K562 (cell line): ENCODE measurements around the gene LCTL. TPM values are rescaled to one million over a fixed set of nuclear protein-coding genes. Genes with fewer than 3 reads are reported as not detected.

Experiments
- CCNT2 ChIP-seq: IDR thresholded peaks from 2 replicates; pipeline ENCODE4 v1.6.1; 2011; ENCODE audit warnings: borderline replicate concordance, low read depth, mild to moderate bottlenecking, moderate library complexity, mixed read lengths, low read length; ENCODE audit not compliant: insufficient read length; ENCODE audit errors: extremely low read depth
- HEY1 ChIP-seq: fragments of 250-450 bp; sonication (Bioruptor Pico); IDR thresholded peaks from 2 replicates; pipeline ENCODE4 v1.5.0; 2020; ENCODE audit warnings: mild to moderate bottlenecking, moderate library complexity, borderline replicate concordance
- IFI16 ChIP-seq: fragments of 250-450 bp; sonication (Bioruptor Pico); IDR thresholded peaks from 2 replicates; pipeline ENCODE4 v2.1.2; 2022; ENCODE audit warnings: mild to moderate bottlenecking, inconsistent platforms
- MLLT1 ChIP-seq, 2 experiments: fragments of 450-650 bp; IDR thresholded peaks; 2 replicates each; pipeline ENCODE4 v1.6.1; 2016
- NCOA1 ChIP-seq: fragments of 450-650 bp; IDR thresholded peaks from 2 replicates; pipeline ENCODE4 v1.6.1; 2016; ENCODE audit warnings: low read depth
- PBX2 ChIP-seq, 2 experiments: IDR thresholded peaks in 1 of 2; conservative IDR thresholded peaks in 1 of 2; 2 replicates each; pipeline ENCODE4 v1.6.1; 2016; ENCODE audit warnings: low read depth in 2 of 2, mild to moderate bottlenecking in 1 of 2, missing compliant biosample characterization in 1 of 2, missing genetic modification characterization in 1 of 2, moderate library complexity in 1 of 2
- WHSC1 ChIP-seq: IDR thresholded peaks from one replicate; pipeline ENCODE4 v1.6.1; 2012; ENCODE audit warnings: low read length, control low read depth, inconsistent platforms
- ZBED1 ChIP-seq: IDR thresholded peaks from 2 replicates; pipeline ENCODE4 v1.6.1; 2014
- polyA plus RNA-seq, 8 experiments: library from polyadenylated mRNA; depleted of rRNA in 4 of 8; stranded (reverse) in 5 of 8; unstranded in 3 of 8; fragments of >200 nt; fragmentation: Nextera tagmentation in 2 of 8; fragmentation: Illumina TruSeq in 1 of 8; extraction: Ambion mirVana in 2 of 8; extraction: Trizol in 1 of 8; gene quantifications; 2 replicates each; pipeline versions ENCODE4 v1.2.1 to v1.2.3, GENCODE V29; 2011 to 2014; ENCODE audit warnings: inconsistent platforms in 1 of 8, missing spikeins in 1 of 8
- total RNA-seq, 7 experiments: library from RNA; depleted of rRNA in 6 of 7; stranded (reverse); fragments of >200 nt in 6 of 7; fragmentation: Illumina TruSeq in 2 of 7; extraction: Trizol in 2 of 7; gene quantifications; 2 replicates each; pipeline versions ENCODE4 v1.2.1 to v1.2.3, GENCODE V29; 2011 to 2021; ENCODE audit warnings: low replicate concordance in 1 of 7

Gene LCTL
- total and polyA plus RNA-seq, 9 of the 15 experiments (the other 6 are each of a cell fraction or from before 2014, with no cell fraction given) = 0.08 to 0.31 (median 0.17) TPM; not detected in 6

- TF ChIP-seq PBX2 (CRISPR knock-in tag; IDR thresholded peaks at IDR 0.05; ENCODE audit: low read depth) = no peak
- TF ChIP-seq PBX2 (tag; conservative IDR thresholded peaks at IDR 0.05; ENCODE audit: low read depth) = no peak
- no peak for TF ChIP-seq IFI16 (CRISPR knock-in tag)
- TF ChIP-seq ZBED1 = no peak
- TF ChIP-seq NCOA1 = no peak
- TF ChIP-seq MLLT1 (IDR thresholded peaks at IDR 0.05) = no peak
- no peak for TF ChIP-seq CCNT2
- no peak for TF ChIP-seq WHSC1
- TF ChIP-seq HEY1 = no peak
Observed at GRCh38 chr15:66523926-66524325, 41.9 kb downstream of the LCTL start (continued).
